Osteocyte (in vitro differentiated cells): ENCODE data around the gene WNK2. TPM values are rescaled to one million over a fixed set of nuclear protein-coding genes. Genes with fewer than 3 reads are reported as not detected.
"Not testable (repeated sequence)": the region's sequence is repeated elsewhere in the genome, so short reads cannot be mapped to it uniquely, and the experiment has no call there.

Experiments used
- DNase-seq: peaks from one replicate; pipeline ENCODE4 v3.0.0; 2021; ENCODE audit warnings: mixed read lengths; ENCODE audit not compliant: unreplicated experiment; ENCODE audit errors: extremely low spot score
- H3K27ac Mint-ChIP-seq: one replicate; pipeline ENCODE4 v1.8.0; 2021; ENCODE audit warnings: mild to moderate bottlenecking, mixed read lengths; ENCODE audit not compliant: unreplicated experiment
- H3K27me3 Mint-ChIP-seq: one replicate; pipeline ENCODE4 v1.8.0; 2021; ENCODE audit warnings: mixed read lengths; ENCODE audit not compliant: unreplicated experiment
- H3K36me3 Mint-ChIP-seq: one replicate; pipeline ENCODE4 v1.8.0; 2021; ENCODE audit warnings: mixed read lengths; ENCODE audit not compliant: unreplicated experiment
- H3K4me1 Mint-ChIP-seq: one replicate; pipeline ENCODE4 v1.8.0; 2021; ENCODE audit warnings: mixed read lengths; ENCODE audit not compliant: unreplicated experiment
- H3K4me3 Mint-ChIP-seq: one replicate; pipeline ENCODE4 v1.8.0; 2021; ENCODE audit warnings: mild to moderate bottlenecking, moderate library complexity, mixed read lengths; ENCODE audit not compliant: unreplicated experiment
- H3K9me3 Mint-ChIP-seq: one replicate; pipeline ENCODE4 v1.8.0; 2021; ENCODE audit warnings: mixed read lengths; ENCODE audit not compliant: unreplicated experiment
- total RNA-seq: library from RNA; stranded (reverse); gene quantifications from 2 replicates; pipeline ENCODE4 v1.2.1, GENCODE V29; 2021
- TF ChIP-seq, protein P1 (sequence below): fragments of 200-600 bp; sonication (generic); IDR thresholded peaks from 2 replicates; pipeline ENCODE4 v1.5.0; 2021; ENCODE audit warnings: antibody characterized with exemption, mild to moderate bottlenecking, moderate library complexity

The WNK2 gene
- total RNA-seq, 1 donor from 2014 or later, result not detected

DNA sequence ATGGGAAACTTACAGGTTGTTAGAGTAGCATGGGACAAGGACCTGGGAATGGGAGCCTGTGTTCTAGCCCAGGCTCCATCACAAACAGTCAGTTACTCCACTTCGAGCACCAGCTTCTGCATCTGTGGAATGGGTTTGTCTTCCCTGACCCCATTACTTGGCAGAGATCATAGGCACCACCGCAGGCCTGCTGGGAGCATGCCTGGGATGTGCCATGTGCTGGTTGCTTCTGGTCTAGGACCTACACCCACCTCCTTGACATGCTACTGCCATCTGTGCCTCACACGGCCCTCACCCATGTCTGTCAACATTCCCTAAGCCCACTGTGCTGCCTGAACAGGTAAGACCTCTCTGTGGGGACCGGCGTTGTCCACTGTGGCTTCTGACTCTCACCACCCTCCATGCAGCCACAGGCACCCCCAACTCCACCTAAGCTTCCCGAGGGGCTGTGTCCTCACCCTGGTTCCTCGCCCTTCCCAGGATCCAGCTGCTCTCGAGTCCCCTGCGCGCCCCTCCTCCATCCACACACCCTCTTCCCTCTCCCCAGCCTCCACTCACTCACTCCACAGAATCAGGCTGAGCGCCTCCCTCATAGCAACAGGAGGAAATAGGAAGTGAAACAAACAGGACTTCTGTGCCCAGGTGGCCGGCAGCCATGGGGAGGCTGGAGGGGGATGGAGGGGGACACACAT lies 181.6 kb downstream of the WNK2 start:
- DNase-seq, result no peak
- no peak overlapping the region for H3K4me3 Mint-ChIP-seq
- no peaks in the 10 kb centered on the region for H3K9me3 Mint-ChIP-seq
- TF ChIP-seq, protein P1, sequence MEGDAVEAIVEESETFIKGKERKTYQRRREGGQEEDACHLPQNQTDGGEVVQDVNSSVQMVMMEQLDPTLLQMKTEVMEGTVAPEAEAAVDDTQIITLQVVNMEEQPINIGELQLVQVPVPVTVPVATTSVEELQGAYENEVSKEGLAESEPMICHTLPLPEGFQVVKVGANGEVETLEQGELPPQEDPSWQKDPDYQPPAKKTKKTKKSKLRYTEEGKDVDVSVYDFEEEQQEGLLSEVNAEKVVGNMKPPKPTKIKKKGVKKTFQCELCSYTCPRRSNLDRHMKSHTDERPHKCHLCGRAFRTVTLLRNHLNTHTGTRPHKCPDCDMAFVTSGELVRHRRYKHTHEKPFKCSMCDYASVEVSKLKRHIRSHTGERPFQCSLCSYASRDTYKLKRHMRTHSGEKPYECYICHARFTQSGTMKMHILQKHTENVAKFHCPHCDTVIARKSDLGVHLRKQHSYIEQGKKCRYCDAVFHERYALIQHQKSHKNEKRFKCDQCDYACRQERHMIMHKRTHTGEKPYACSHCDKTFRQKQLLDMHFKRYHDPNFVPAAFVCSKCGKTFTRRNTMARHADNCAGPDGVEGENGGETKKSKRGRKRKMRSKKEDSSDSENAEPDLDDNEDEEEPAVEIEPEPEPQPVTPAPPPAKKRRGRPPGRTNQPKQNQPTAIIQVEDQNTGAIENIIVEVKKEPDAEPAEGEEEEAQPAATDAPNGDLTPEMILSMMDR, result no peak
- H3K27ac Mint-ChIP-seq, result no peak overlapping the region
- H3K4me1 Mint-ChIP-seq, result no peaks in the 10 kb centered on the region
- H3K36me3 Mint-ChIP-seq, result no peaks in the 10 kb centered on the region
- H3K27me3 Mint-ChIP-seq, result peaks cover 17% of the 10 kb centered on the region

DNA sequence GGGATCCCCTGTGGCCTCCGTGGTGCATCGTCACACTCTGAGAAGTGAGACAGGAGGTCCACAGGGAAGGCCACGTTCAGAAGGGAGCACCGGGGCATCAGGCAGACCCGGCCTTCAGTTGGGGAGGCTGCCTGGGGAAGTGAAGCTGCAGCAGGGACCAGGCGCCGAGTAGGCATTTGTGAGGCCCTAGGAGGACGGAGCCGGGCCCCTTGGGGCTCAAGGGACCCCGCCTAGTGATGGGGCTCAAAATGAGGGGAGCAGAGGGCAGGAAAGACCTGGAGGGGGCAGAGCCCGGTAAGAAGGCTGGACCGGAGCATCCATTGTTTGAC lies 182.1 kb downstream of the WNK2 start:
- TF ChIP-seq, protein P1, result no peak
- no peaks in the 10 kb centered on the region for H3K4me1 Mint-ChIP-seq
- no peaks in the 10 kb centered on the region for H3K9me3 Mint-ChIP-seq
- DNase-seq, result no peak
- peaks cover 22% of the 10 kb centered on the region for H3K27me3 Mint-ChIP-seq
- H3K4me3 Mint-ChIP-seq, result no peak overlapping the region
- H3K36me3 Mint-ChIP-seq, result no peaks in the 10 kb centered on the region
- no peak overlapping the region for H3K27ac Mint-ChIP-seq

DNA sequence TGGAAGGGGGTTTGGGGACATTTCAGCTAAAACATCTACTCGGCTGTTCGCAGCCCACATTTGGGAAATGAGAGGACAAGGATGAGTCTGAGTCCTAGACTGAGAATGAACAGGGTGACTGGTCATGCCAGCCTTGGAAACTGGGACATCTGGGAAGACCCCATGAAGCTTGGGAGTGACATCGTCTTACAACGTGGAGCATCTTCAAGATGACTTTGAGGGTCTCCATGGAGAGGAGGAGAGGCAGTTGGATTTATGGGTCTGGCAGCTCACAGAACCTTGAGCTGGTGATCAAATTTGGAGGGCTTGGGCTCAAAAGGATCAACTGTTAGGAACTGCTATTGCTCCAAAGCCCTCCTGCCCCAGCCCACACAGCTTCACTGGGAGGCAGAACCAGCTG lies 182.5 kb downstream of the WNK2 start:
- not testable (repeated sequence) for H3K9me3 Mint-ChIP-seq, H3K4me1 Mint-ChIP-seq, H3K36me3 Mint-ChIP-seq, H3K4me3 Mint-ChIP-seq, DNase-seq, H3K27ac Mint-ChIP-seq
- H3K27me3 Mint-ChIP-seq, result peaks cover 23% of the 10 kb centered on the region

DNA sequence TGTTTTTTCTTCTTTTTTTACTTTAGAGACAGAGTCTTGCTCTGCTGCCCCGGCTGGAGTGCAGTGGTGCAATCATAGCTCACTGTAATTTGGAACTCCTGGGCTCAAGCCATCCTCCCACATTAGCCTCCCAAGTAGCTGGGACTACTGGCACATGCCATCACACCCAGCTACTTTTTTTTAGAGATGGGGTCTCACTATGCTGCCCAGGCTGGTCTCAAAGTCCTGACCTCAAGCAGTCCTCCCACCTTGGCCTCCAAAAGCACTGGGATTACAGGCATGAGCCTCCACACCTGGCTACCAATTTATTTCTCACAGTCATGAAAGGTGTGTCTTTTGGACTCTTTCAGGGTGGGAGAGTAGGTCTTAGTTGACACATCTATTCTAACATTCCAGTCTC lies 184.5 kb downstream of the WNK2 start:
- Mint-ChIP-seq H3K4me3 (no peak overlapping the region), H3K4me1 (no peaks in the 10 kb centered on the region), H3K27ac (no peak overlapping the region), H3K27me3 (peaks cover 34% of the 10 kb centered on the region), H3K36me3 (no peaks in the 10 kb centered on the region), H3K9me3 (no peaks in the 10 kb centered on the region)
- no peak for DNase-seq
- TF ChIP-seq, protein P1, result no peak

DNA sequence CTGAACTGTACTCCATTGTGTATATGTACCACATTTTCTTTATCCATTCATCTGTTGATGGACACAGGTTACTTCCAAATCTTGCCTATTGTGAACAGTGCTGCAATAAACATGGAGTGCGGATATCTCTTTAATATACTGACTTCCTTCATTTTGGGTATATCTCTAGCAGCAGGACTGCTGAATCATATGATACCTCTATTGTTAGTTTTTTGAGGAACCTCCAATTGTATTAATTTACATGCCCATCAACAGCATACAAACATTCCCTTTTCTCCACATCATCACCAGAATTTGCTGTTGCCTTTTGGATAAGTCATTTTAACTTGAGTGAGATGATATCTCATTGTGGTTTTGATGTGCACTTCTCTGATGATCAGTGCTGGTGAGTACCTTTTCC lies 185.7 kb downstream of the WNK2 start:
- TF ChIP-seq, protein P1, result no peak

More for the DNA sequence above, 185.7 kb downstream of the WNK2 start:
- H3K27ac Mint-ChIP-seq, result no peak overlapping the region
- peaks cover 37% of the 10 kb centered on the region for H3K27me3 Mint-ChIP-seq
- no peaks in the 10 kb centered on the region for H3K4me1 Mint-ChIP-seq
- no peaks in the 10 kb centered on the region for H3K36me3 Mint-ChIP-seq
- no peaks in the 10 kb centered on the region for H3K9me3 Mint-ChIP-seq
- DNase-seq, result no peak
- no peak overlapping the region for H3K4me3 Mint-ChIP-seq

Other genes with a start within 250 kb of the WNK2 start
- not detected in 2 replicates for gene FGD3, start 236.6 kb upstream of the WNK2 start, total RNA-seq
- not detected in 2 replicates for gene SUSD3, start 125.4 kb upstream of the WNK2 start, total RNA-seq
- gene CARD19, start 87.9 kb upstream of the WNK2 start, total RNA-seq, result 35.8 and 42.9 TPM in 2 replicates
- gene NINJ1, start 49.9 kb upstream of the WNK2 start, total RNA-seq, result 28.1 and 32.9 TPM in 2 replicates